Prostate gland (tissue), 2 donors: ENCODE measurements around the gene TMA7B.

Source experiments
- POLR2A ChIP-seq: fragments of 450-650 bp; IDR thresholded peaks from one replicate; pipeline ENCODE4 v1.6.1; 2016; ENCODE audit warnings: antibody characterized with exemption, mild to moderate bottlenecking
- POLR2AphosphoS5 ChIP-seq: sonication (generic); formaldehyde crosslinking; IDR thresholded peaks from one replicate; pipeline ENCODE4 v1.6.1; 2017; ENCODE audit warnings: antibody characterized with exemption
- TF ChIP-seq, protein P1 (sequence below), 4 experiments: fragments of 200-600 bp in 2 of 4; fragments of 450-650 bp in 2 of 4; sonication (generic) in 2 of 4; IDR thresholded peaks; 1 replicate in 3 of 4; 2 replicates in 1 of 4; pipeline ENCODE4 v1.5.1; 2016 to 2019; ENCODE audit warnings: antibody characterized with exemption in 4 of 4, mild to moderate bottlenecking in 2 of 4, moderate library complexity in 2 of 4

DNA sequence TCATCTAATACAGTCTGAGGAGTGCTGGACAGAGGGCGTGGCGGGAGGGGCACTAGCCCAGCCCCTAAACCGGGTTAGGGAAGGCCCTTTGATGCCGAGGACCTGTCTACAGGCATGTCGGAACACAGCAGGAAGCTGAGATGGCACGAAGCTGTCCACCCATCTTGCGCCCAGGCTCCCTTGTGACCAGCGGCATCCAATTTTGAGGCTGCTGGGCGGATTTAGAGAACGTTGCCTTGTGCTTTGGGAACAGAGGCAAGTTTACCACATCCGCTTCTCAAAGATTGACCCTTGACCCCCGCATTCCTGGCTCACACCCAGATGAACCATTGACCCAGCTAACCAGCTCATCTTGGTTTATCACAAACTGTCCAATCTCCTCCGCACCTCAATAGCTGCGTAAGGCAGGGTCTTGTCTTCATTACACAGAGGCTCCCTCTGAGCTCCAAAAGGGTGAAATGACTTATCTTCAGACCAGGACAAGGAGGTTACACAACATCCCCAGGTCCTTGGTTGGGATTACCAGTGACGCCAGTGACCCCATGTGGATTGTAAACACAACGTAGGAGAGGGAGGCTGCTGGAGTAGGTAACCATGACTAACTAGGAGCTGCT is 39.1 kb downstream of the TMA7B start:
- TF ChIP-seq POLR2AphosphoS5 (no peak), POLR2A (no peak)
- TF ChIP-seq, protein P1, sequence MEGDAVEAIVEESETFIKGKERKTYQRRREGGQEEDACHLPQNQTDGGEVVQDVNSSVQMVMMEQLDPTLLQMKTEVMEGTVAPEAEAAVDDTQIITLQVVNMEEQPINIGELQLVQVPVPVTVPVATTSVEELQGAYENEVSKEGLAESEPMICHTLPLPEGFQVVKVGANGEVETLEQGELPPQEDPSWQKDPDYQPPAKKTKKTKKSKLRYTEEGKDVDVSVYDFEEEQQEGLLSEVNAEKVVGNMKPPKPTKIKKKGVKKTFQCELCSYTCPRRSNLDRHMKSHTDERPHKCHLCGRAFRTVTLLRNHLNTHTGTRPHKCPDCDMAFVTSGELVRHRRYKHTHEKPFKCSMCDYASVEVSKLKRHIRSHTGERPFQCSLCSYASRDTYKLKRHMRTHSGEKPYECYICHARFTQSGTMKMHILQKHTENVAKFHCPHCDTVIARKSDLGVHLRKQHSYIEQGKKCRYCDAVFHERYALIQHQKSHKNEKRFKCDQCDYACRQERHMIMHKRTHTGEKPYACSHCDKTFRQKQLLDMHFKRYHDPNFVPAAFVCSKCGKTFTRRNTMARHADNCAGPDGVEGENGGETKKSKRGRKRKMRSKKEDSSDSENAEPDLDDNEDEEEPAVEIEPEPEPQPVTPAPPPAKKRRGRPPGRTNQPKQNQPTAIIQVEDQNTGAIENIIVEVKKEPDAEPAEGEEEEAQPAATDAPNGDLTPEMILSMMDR (IDR thresholded peaks at IDR 0.05) = no peak
